ENCODE results near the gene PRKCI.
A peak's percentile ranks its signal among the peaks of the same experiment; 100 is the strongest.
"Not testable (repeated sequence)": the region's sequence is repeated elsewhere in the genome, so short reads cannot be mapped to it uniquely, and the experiment has no call there.

Gene PRKCI

DNA sequence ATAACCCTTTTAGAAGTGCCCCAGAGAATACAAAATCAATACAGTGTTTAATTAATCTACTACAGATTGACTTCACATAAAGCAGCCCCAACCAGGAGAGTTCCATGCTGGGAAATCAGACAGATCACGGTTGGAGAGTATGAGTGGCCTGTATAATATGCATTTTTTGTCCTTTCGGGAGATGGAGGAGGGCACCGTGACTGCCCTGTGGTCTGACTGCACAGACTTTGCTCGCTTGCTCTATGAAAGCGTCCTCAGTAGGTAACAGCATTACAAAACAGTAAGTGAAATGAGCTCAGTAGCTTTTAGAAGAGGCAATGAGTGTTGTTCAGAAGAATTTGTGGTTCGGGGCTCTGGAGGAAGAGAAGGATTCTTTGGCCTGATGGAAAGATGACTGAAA, 101.1 kb downstream of the PRKCI start:
- TF ChIP-seq, protein P1, sequence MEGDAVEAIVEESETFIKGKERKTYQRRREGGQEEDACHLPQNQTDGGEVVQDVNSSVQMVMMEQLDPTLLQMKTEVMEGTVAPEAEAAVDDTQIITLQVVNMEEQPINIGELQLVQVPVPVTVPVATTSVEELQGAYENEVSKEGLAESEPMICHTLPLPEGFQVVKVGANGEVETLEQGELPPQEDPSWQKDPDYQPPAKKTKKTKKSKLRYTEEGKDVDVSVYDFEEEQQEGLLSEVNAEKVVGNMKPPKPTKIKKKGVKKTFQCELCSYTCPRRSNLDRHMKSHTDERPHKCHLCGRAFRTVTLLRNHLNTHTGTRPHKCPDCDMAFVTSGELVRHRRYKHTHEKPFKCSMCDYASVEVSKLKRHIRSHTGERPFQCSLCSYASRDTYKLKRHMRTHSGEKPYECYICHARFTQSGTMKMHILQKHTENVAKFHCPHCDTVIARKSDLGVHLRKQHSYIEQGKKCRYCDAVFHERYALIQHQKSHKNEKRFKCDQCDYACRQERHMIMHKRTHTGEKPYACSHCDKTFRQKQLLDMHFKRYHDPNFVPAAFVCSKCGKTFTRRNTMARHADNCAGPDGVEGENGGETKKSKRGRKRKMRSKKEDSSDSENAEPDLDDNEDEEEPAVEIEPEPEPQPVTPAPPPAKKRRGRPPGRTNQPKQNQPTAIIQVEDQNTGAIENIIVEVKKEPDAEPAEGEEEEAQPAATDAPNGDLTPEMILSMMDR (conservative IDR thresholded peaks at IDR 0.05; ENCODE audit: low read depth, low read length), result no peak
- H3K4me3 ChIP-seq (ENCODE audit: low read depth, low read length), result no peak overlapping the region
- DNase-seq (ENCODE audit: low read depth), result peak; percentile 72

DNA sequence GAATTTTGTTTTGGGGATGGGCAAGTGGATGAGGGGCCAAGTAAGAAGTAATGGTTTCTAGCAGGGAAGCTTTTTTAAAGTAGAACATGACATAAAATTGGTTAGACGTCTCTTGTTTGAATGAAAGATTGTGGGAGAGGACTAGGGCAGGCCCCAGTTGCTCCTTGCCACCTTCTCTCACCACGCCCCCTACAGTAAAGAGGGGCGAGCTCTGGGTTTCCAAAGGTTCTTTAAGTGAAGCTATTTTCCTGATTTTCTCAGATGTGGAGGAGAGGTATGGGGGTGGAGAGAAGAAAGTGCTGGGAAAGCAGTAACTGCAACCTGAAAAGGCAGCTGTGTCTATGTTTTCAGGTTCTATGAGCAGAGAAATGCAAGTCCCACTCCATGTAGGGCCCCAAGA, 102.7 kb downstream of the PRKCI start:
- H3K4me3 ChIP-seq (ENCODE audit: low read depth, low read length), result no peak overlapping the region
- no peak for DNase-seq (ENCODE audit: low read depth)
- TF ChIP-seq, protein P1 (conservative IDR thresholded peaks at IDR 0.05; ENCODE audit: low read depth, low read length), result no peak

DNA sequence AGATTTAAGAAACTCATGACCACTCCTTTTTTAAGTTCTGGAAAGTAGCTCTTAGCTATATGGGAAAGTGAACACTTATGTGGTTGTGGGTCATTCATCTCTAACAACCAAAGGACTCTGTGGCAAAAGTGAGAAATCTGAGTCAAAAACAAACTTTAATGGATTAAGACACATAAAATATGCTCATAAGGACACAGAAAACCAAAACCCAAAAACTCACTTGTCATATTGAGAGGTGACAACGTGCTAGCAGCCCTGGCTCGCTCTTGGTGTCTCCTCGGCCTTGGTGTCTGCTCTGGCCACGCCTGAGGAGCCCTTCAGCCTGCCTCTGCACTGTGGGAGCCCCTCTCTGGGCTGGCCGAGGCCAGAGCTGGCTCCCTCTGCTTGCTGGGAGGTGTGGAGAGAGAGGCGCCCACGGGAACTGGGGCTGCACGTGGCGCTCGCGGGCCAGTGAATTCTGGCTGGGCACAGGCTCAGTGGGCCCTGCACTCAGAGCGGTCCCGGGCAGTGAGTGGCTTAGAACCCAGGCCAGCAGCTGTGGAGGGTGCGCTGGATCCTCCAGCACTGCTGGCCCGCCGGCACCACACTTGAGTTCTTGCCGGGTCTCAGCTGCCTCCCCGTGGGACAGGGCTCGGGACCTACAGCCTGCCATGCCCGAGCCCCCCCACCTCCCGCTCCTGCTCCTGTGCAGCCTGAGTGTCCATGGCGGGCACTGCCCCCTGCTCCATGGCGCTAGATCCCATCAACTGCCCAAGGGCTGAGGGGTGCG, 105.0 kb downstream of the PRKCI start:
- DNase-seq (ENCODE audit: low read depth), result no peak
- H3K4me3 ChIP-seq (ENCODE audit: low read depth, low read length), result no peak overlapping the region

DNA sequence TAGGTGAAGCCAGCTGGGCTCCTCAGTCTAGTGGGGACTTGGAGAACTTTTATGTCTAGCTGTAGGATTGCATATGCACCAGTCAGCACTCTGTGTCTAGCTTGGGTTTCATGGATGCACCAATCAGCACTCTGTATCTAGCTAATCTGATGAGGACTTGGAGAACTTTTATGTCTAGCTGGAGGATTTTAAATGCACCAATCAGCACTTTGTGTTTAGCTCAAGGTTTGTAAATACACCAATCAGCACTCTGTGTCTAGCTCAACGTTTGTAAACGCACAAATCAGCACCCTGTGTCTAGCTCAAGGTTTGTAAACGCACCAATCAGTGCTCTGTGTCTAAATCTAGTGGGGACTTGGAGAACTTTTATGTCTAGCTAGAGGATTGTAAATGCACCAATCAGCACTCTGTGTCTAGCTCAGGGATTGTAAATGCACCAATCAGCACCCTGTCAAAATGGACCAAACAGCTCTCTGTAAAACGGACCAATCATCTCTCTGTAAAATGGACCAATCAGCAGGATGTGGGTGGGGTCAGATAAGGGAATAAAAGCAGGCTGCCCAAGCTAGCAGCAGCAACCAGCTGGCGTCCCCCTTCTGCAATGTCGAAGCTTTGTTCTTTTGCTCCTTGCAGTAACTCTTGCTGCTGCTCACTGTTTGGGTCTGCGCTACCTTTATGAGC, 105.8 kb downstream of the PRKCI start:
- not testable (repeated sequence) for DNase-seq (ENCODE audit: low read depth); H3K4me3 ChIP-seq (ENCODE audit: low read depth, low read length)

More for the DNA sequence above, 105.0 kb downstream of the PRKCI start:
- TF ChIP-seq, protein P1 (conservative IDR thresholded peaks at IDR 0.05; ENCODE audit: low read depth, low read length), result no peak

DNA sequence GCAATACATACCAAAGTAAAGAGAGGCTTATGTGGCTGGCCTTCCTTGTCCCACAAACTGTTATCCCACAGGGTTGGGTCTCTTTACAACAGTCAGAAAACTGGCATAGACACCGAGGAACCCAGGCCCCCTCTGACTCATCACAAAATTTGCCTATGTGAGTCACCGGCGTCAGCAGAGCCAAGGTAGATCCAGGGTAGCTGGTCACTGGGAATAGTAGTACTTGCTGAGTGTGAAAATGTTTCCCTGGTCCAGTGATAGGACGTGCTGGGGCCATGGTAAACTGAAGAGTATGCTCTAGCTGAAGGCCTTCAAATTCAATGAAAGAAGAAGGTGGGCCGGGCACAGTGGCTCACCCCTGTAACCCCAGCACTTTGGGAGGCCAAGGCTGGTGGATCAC, 108.1 kb downstream of the PRKCI start:
- TF ChIP-seq, protein P1 (conservative IDR thresholded peaks at IDR 0.05; ENCODE audit: low read depth, low read length), result no peak
- H3K4me3 ChIP-seq (ENCODE audit: low read depth, low read length), result no peak overlapping the region
- peak; percentile 31 for DNase-seq (ENCODE audit: low read depth)

DNA sequence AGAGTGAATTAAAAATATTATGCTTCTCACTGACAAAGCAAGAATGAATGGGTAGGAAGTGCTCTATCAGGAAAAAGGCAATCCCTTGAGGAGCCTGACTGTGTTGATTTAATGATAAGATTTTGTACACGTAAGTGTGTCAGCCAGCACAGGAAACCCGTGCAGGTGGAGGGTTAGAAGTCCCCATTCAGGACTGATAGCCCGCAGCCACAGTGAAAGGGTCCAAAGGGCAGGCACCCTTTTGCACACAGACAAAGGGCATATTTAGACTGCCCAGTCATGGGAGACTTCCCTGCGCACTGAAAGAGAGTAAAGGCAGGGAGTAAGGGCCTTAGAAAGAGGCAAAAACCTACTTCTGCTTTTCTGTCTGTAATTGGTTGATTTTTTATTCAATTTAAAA, 108.9 kb downstream of the PRKCI start:
- H3K4me3 ChIP-seq (ENCODE audit: low read depth, low read length), result no peak overlapping the region
- TF ChIP-seq, protein P1 (conservative IDR thresholded peaks at IDR 0.05; ENCODE audit: low read depth, low read length), result no peak
- DNase-seq (ENCODE audit: low read depth), result peak; percentile 49

DNA sequence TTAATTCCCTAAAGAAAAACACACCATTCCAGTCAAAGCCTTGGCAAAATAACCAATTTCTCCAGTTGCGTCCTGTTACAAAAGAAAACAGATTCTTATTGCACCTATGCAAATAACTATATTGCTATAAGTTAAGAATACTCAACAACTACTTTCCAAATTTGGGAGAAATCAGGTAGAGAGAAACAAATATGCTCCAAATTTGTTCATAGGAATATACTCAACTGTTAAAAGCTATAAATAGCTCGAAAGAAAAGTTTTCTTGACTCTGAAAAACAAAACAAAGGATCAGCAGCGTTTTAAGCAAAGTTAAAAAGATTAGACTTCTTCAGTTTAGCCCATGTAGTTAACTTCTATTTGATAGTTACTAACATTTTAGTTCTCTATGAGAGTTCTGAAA, 115.2 kb downstream of the PRKCI start:
- H3K4me3 ChIP-seq (ENCODE audit: low read depth, low read length), result no peak overlapping the region
- TF ChIP-seq, protein P1 (conservative IDR thresholded peaks at IDR 0.05; ENCODE audit: low read depth, low read length), result no peak
- DNase-seq (ENCODE audit: low read depth), result no peak

Data from choroid plexus epithelial cell (primary cell).